Esophagus muscularis mucosa (tissue), 4 donors: ENCODE data around the gene RNF175. TPM values are rescaled to one million over a fixed set of nuclear protein-coding genes. Genes with fewer than 3 reads are reported as not detected.

Experiments used
- DNase-seq: peaks from one replicate; pipeline ENCODE4 v3.0.0-alpha.2; 2017; ENCODE audit errors: extremely low spot score
- H3K27ac ChIP-seq, 4 donors: fragments of 200-600 bp; sonication (generic); replicated peaks in 1 of 4; 1 replicate in 3 of 4; 2 replicates in 1 of 4; pipeline ENCODE4 v1.5.1; 2016 to 2019; ENCODE audit warnings: mild to moderate bottlenecking in 1 of 4
- H3K27me3 ChIP-seq, 4 donors: fragments of 200-600 bp; sonication (generic); one replicate each; pipeline versions ENCODE4 v1.5.1 to v1.6.0; 2016 to 2019
- H3K36me3 ChIP-seq, 4 donors: fragments of 200-600 bp; sonication (generic); one replicate each; pipeline ENCODE4 v1.5.1; 2016 to 2019
- H3K4me1 ChIP-seq, 4 donors: fragments of 200-600 bp; sonication (generic); one replicate each; pipeline ENCODE4 v1.5.1; 2016 to 2019
- H3K4me3 ChIP-seq, 4 donors: fragments of 200-600 bp; sonication (generic); 1 replicate in 2 of 4; 2 replicates in 2 of 4; pipeline ENCODE4 v1.5.1; 2016 to 2019; ENCODE audit warnings: mild to moderate bottlenecking in 4 of 4, moderate library complexity in 1 of 4
- H3K9me3 ChIP-seq, 4 donors: fragments of 200-600 bp; sonication (generic); 1 replicate in 3 of 4; 2 replicates in 1 of 4; pipeline ENCODE4 v1.5.1; 2016 to 2019
- EP300 ChIP-seq: sonication (generic); formaldehyde crosslinking; IDR thresholded peaks from one replicate; pipeline ENCODE4 v1.6.1; 2017; ENCODE audit warnings: antibody characterized with exemption
- POLR2A ChIP-seq: fragments of 450-650 bp; IDR thresholded peaks from one replicate; pipeline ENCODE4 v1.6.1; 2017; ENCODE audit warnings: antibody characterized with exemption, moderate library complexity, mild to moderate bottlenecking, low read depth
- POLR2AphosphoS5 ChIP-seq, 2 donors: sonication (generic); formaldehyde crosslinking; IDR thresholded peaks; one replicate each; pipeline ENCODE4 v1.6.1; 2017; ENCODE audit warnings: antibody characterized with exemption in 2 of 2
- WGBS: methylation state at CpG from one replicate; pipeline ENCODE4 v1.1.5; 2018; 5-methylcytosine and 5-hydroxymethylcytosine counted together
- intact Hi-C: fragments of 100-400 bp; cut with DNase I; formaldehyde crosslinking; loops from one replicate; pipeline ENCODE4 v1.15.1; 2023
- total RNA-seq, 4 donors: library from RNA; depleted of rRNA; stranded (reverse); fragments of >200 nt; gene quantifications; one replicate each; pipeline versions ENCODE4 v1.1.0 to v1.2.1, GENCODE V29; 2016
- TF ChIP-seq, protein P1 (sequence below), 3 experiments: fragments of 200-600 bp in 2 of 3; fragments of 450-650 bp in 1 of 3; sonication (generic) in 2 of 3; IDR thresholded peaks; one replicate each; pipeline ENCODE4 v1.5.1; 2017 to 2019; ENCODE audit warnings: antibody characterized with exemption in 3 of 3, mild to moderate bottlenecking in 2 of 3, moderate library complexity in 1 of 3

RNF175 gene
- total RNA-seq, 4 donors from 2014 or later = 0.19 to 1.4 (median 0.50) TPM; not detected in 1

DNA sequence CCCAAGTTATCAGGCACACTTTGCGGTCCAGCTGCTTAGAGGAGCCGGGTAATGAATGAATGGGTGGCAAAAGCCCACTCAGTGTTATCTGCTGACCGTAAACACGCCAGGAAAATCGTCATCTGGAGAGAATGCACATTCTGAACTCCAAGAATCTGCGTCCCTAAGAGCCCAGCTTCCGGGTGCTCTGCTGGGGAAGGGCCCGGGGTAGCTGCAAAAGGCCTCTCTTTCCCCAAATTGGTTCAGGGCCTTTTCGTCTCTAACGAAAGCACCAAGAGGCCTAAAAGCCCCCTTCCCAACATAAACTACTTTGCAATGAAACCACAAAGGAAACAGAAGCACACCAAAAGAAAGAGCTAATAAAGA lies 30.7 kb upstream of the RNF175 start:
- H3K27ac ChIP-seq = peak overlapping the region; percentile 3 to 48 (median 28)
- TF ChIP-seq POLR2A (no peak), POLR2AphosphoS5 (IDR thresholded peaks at IDR 0.05) (no peak), EP300 (no peak)
- TF ChIP-seq, protein P1, sequence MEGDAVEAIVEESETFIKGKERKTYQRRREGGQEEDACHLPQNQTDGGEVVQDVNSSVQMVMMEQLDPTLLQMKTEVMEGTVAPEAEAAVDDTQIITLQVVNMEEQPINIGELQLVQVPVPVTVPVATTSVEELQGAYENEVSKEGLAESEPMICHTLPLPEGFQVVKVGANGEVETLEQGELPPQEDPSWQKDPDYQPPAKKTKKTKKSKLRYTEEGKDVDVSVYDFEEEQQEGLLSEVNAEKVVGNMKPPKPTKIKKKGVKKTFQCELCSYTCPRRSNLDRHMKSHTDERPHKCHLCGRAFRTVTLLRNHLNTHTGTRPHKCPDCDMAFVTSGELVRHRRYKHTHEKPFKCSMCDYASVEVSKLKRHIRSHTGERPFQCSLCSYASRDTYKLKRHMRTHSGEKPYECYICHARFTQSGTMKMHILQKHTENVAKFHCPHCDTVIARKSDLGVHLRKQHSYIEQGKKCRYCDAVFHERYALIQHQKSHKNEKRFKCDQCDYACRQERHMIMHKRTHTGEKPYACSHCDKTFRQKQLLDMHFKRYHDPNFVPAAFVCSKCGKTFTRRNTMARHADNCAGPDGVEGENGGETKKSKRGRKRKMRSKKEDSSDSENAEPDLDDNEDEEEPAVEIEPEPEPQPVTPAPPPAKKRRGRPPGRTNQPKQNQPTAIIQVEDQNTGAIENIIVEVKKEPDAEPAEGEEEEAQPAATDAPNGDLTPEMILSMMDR (IDR thresholded peaks at IDR 0.05) = no peak
- peaks cover 0 to 67% (median 46%) of the 10 kb centered on the region in 4 donors for H3K27me3 ChIP-seq
- no peaks in the 10 kb centered on the region for H3K9me3 ChIP-seq
- 71% methylated on average over 10 of the region's 10 CpGs for WGBS
- intact Hi-C loops = loop anchor here (5.0 kb wide), 1 partner anchor 522 kb away; no protein-coding TSS in a partner anchor
- no peak for DNase-seq
- peaks cover 25 to 51% (median 45%) of the 10 kb centered on the region in 4 donors for H3K4me1 ChIP-seq
- H3K36me3 ChIP-seq = no peaks in the 10 kb centered on the region
- peak overlapping the region; percentile 45 to 51 (median 46) for H3K4me3 ChIP-seq

DNA sequence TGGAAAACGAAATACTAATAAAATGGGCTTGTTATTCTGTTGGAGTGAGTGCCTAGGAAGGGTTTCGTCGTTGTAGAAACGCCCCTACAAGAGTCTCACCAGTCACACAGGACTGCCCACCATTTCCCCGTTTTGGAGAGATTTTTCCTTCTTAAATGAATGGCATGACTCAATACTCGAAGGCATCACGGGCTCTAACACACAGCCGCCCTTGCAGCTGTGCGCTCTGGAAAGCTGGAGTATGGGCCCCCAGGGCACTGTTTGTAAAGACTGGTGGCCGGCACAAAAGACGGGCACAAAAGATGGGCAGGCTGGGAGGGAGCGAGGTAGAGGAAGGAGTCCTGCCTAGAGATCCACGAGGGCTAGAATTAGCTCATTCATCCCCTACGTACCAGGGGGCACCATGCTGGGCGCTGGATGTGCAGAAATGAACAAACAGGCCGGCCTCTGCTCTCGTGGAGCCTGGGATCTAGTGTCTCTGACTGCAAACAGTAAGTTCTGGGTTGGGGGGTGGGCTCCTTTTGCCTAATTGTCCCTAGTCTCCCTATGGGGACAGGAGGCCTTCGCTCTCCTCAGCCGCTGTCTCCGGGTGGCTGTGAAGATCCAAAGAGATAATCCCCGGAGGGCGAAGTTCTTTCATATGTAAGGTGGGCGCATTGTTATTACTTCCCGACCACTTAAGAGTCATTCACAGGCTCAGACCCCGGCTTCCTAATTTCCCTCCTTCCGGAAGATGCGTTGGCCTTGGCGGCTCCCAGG lies 30.1 kb upstream of the RNF175 start:
- Histone ChIP-seq H3K27ac (peak overlapping the region; percentile 3 to 72 (median 50)), H3K9me3 (no peaks in the 10 kb centered on the region), H3K27me3 (peaks cover 0 to 67% (median 46%) of the 10 kb centered on the region in 4 donors), H3K4me1 (peaks cover 25 to 51% (median 45%) of the 10 kb centered on the region in 4 donors), H3K4me3 (peak overlapping the region; percentile 48 to 61 (median 52)), H3K36me3 (no peaks in the 10 kb centered on the region)
- TF ChIP-seq POLR2AphosphoS5 (IDR thresholded peaks at IDR 0.05) (no peak), POLR2A (no peak), EP300 (no peak)
- TF ChIP-seq, protein P1 (IDR thresholded peaks at IDR 0.05) = no peak
- DNase-seq = no peak
- intact Hi-C loops = loop anchor here (5.0 kb wide), 1 partner anchor 522 kb away; no protein-coding TSS in a partner anchor
- WGBS = 62% methylated on average over 27 of the region's 28 CpGs

DNA sequence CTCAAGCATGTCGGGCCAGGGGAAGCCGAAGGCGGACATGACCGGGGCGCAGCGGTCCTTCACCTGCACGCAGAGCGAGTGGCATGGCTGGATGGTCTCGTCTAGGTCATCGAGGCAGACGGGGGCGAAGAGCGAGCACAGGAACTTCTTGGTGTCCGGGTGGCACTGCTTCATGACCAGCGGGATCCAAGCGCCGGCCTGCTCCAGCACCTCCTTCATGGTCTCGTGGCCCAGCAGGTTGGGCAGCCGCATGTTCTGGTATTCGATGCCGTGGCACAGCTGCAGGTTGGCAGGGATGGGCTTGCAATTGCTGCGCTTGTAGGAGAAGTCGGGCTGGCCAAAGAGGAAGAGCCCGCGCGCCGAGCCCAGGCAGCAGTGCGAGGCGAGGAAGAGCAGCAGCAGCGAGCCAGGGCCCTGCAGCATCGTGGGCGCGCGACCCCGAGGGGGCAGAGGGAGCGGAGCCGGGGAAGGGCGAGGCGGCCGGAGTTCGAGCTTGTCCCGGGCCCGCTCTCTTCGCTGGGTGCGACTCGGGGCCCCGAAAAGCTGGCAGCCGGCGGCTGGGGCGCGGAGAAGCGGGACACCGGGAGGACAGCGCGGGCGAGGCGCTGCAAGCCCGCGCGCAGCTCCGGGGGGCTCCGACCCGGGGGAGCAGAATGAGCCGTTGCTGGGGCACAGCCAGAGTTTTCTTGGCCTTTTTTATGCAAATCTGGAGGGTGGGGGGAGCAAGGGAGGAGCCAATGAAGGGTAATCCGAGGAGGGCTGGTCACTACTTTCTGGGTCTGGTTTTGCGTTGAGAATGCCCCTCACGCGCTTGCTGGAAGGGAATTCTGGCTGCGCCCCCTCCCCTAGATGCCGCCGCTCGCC lies 28.8 kb upstream of the RNF175 start, which contains the start of gene SFRP2:
SFRP2 (minus strand) TSS at position 671 of the 864 bp plus-strand sequence; CDS start at position 423, 248 bp downstream.
- TF ChIP-seq, protein P1 (IDR thresholded peaks at IDR 0.05) = no peak
- TF ChIP-seq POLR2AphosphoS5 (IDR thresholded peaks at IDR 0.05) = no peak
- no peak for TF ChIP-seq EP300
- Histone ChIP-seq H3K36me3 (no peaks in the 10 kb centered on the region), H3K4me3 (peak within 1 kb of the TSS; percentile 48 to 61 (median 52)), H3K27ac (peak within 1 kb of the TSS; percentile 51 to 72 (median 60)), H3K4me1 (peaks cover 25 to 51% (median 45%) of the 10 kb centered on the region in 4 donors), H3K27me3 (peaks cover 0 to 67% (median 46%) of the 10 kb centered on the region in 4 donors), H3K9me3 (no peaks in the 10 kb centered on the region)
- intact Hi-C loops = no loop called here
- no peak for DNase-seq
- WGBS = 3% methylated on average over 27 of the region's 72 CpGs

DNA sequence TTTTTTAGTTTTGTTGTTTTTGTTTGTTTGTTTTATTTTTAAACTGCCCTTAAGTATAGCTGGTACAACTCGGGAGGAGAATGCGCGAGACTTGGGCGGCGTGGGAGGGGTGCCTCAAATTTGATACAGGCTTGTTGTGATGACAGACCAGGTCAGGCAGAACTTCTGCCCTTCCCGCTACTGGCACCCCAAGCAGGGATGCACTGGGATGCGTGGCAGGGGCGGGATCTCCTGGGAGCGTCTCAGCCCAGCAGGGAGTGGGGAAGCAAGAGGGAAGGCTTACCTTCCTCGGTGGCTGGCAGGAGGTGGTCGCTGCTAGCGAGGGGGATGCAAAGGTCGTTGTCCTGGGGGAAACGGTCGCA lies 28.2 kb upstream of the RNF175 start:
- peaks cover 25 to 50% (median 45%) of the 10 kb centered on the region in 4 donors for H3K4me1 ChIP-seq
- no peaks in the 10 kb centered on the region for H3K36me3 ChIP-seq
- WGBS = 25% methylated on average over 15 of the region's 15 CpGs
- DNase-seq = no peak
- peaks cover 0 to 64% (median 44%) of the 10 kb centered on the region in 4 donors for H3K27me3 ChIP-seq
- intact Hi-C loops = no loop called here
- peak overlapping the region in 3 of 4 donors; percentile 51 to 72 (median 61) for H3K27ac ChIP-seq
- TF ChIP-seq, protein P1 (IDR thresholded peaks at IDR 0.05) = no peak
- no peak for TF ChIP-seq EP300
- no peak for TF ChIP-seq POLR2AphosphoS5 (IDR thresholded peaks at IDR 0.05)
- no peak for TF ChIP-seq POLR2A
- peak overlapping the region; percentile 48 to 61 (median 52) for H3K4me3 ChIP-seq
- no peaks in the 10 kb centered on the region for H3K9me3 ChIP-seq
